KMS-11 (cell line): ENCODE data around the gene KCNK6.
"Not testable (repeated sequence)": the region's sequence is repeated elsewhere in the genome, so short reads cannot be mapped to it uniquely, and the experiment has no call there.

ENCODE experiments used
- H2AFZ ChIP-seq: fragments of 200-600 bp; sonication (generic); 2 replicates; pipeline ENCODE4 v1.6.1; 2016; ENCODE audit warnings: antibody characterized with exemption, mixed run types, low read depth
- H3K27ac ChIP-seq: fragments of 200-600 bp; sonication (generic); 2 replicates; pipeline ENCODE4 v1.6.1; 2016; ENCODE audit warnings: mild to moderate bottlenecking, mixed run types
- H3K27me3 ChIP-seq: fragments of 200-600 bp; sonication (generic); 2 replicates; pipeline ENCODE4 v1.6.1; 2017; ENCODE audit warnings: mild to moderate bottlenecking, low read depth, mixed run types, moderate library complexity; ENCODE audit not compliant: insufficient read depth
- H3K36me3 ChIP-seq: fragments of 200-600 bp; sonication (generic); 2 replicates; pipeline ENCODE4 v1.6.1; 2017; ENCODE audit warnings: mild to moderate bottlenecking, mixed run types; ENCODE audit not compliant: insufficient read depth
- H3K4me1 ChIP-seq: fragments of 200-600 bp; sonication (generic); 2 replicates; pipeline ENCODE4 v1.6.1; 2016; ENCODE audit warnings: mild to moderate bottlenecking, low read depth, mixed run types; ENCODE audit not compliant: poor library complexity, severe bottlenecking
- H3K4me2 ChIP-seq: fragments of 200-600 bp; sonication (generic); 2 replicates; pipeline ENCODE4 v1.7.0; 2016; ENCODE audit warnings: mild to moderate bottlenecking, mixed run types
- H3K4me3 ChIP-seq: fragments of 200-600 bp; sonication (generic); IDR thresholded peaks from 2 replicates; pipeline ENCODE4 v1.6.1; 2017; ENCODE audit warnings: low read depth, low read length, mixed read lengths; ENCODE audit not compliant: insufficient read depth
- H3K79me2 ChIP-seq: fragments of 200-600 bp; sonication (generic); 2 replicates; pipeline ENCODE4 v1.6.1; 2016; ENCODE audit warnings: low read depth, mixed run types; ENCODE audit not compliant: insufficient read depth
- H3K9ac ChIP-seq: fragments of 200-600 bp; sonication (generic); 2 replicates; pipeline ENCODE4 v1.6.1; 2016; ENCODE audit warnings: mild to moderate bottlenecking, mixed run types
- H4K20me1 ChIP-seq: fragments of 200-600 bp; sonication (generic); 2 replicates; pipeline ENCODE4 v1.6.1; 2016; ENCODE audit warnings: mild to moderate bottlenecking, mixed run types; ENCODE audit not compliant: insufficient read depth
- CTCF ChIP-seq: fragments of 200-600 bp; sonication (generic); conservative IDR thresholded peaks from 2 replicates; pipeline ENCODE4 v1.6.1; 2017; ENCODE audit warnings: low read depth, mild to moderate bottlenecking, antibody characterized with exemption, low read length, moderate library complexity, mixed read lengths

The KCNK6 gene

DNA sequence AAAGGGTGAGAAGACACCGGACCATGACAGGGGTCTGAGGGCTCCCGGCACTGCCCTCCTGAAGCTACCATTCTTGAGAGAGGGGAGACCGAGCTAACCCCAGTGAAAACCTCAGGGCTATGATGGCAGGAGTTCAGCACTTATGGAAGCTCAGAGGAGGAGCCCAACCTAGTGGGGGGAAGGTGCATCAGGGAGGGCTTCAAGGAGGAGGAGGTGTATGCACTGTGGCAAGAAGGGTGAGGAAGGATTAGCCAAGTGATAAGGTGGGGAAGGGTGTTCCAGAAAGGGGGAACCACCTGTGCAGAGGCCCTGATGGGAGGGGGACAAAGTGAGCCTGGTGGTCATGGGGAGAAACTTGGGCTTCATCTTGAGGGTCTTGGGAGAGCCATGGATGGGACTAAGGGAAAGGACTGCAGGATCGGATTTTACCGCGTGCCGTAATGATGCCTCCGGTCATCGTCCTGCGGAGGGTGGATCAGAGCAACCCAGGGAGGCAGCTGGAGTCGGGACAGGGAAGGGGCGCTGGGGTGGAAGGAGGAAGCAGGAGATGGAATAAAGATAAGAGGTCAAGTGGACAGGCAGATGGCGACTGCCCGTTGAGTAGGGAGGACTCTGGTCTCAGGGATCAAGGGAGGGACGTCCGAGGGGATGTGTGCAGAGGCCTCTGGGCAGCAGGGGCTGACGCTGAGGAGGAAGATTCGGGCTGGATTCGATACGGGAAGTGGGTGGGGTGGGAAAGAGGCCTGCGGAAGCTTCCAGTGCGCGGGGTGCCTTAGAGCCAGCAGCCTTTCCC lies 41.4 kb downstream of the KCNK6 start:
- H3K27me3 ChIP-seq = peaks cover 19% of the 10 kb centered on the region
- H4K20me1 ChIP-seq = no peaks in the 10 kb centered on the region
- H3K9ac ChIP-seq = no peak overlapping the region
- no peak overlapping the region for H3K4me2 ChIP-seq
- no peaks in the 10 kb centered on the region for H3K79me2 ChIP-seq
- no peak overlapping the region for H3K4me3 ChIP-seq
- H3K4me1 ChIP-seq = no peaks in the 10 kb centered on the region
- no peaks in the 10 kb centered on the region for H3K36me3 ChIP-seq
- H2AFZ ChIP-seq = no peak overlapping the region
- no peak for TF ChIP-seq CTCF
- H3K27ac ChIP-seq = no peak overlapping the region

GRCh38 chr19:38361633-38362075 lies 42.0 kb downstream of the KCNK6 start:
- no peak for TF ChIP-seq CTCF
- H4K20me1 ChIP-seq = no peaks in the 10 kb centered on the region
- no peaks in the 10 kb centered on the region for H3K36me3 ChIP-seq
- H3K27ac ChIP-seq = no peak overlapping the region
- H3K9ac ChIP-seq = no peak overlapping the region
- H3K79me2 ChIP-seq = no peaks in the 10 kb centered on the region
- H3K4me2 ChIP-seq = no peak overlapping the region
- no peak overlapping the region for H3K4me3 ChIP-seq
- H3K4me1 ChIP-seq = no peaks in the 10 kb centered on the region
- peaks cover 24% of the 10 kb centered on the region for H3K27me3 ChIP-seq
- no peak overlapping the region for H2AFZ ChIP-seq

DNA sequence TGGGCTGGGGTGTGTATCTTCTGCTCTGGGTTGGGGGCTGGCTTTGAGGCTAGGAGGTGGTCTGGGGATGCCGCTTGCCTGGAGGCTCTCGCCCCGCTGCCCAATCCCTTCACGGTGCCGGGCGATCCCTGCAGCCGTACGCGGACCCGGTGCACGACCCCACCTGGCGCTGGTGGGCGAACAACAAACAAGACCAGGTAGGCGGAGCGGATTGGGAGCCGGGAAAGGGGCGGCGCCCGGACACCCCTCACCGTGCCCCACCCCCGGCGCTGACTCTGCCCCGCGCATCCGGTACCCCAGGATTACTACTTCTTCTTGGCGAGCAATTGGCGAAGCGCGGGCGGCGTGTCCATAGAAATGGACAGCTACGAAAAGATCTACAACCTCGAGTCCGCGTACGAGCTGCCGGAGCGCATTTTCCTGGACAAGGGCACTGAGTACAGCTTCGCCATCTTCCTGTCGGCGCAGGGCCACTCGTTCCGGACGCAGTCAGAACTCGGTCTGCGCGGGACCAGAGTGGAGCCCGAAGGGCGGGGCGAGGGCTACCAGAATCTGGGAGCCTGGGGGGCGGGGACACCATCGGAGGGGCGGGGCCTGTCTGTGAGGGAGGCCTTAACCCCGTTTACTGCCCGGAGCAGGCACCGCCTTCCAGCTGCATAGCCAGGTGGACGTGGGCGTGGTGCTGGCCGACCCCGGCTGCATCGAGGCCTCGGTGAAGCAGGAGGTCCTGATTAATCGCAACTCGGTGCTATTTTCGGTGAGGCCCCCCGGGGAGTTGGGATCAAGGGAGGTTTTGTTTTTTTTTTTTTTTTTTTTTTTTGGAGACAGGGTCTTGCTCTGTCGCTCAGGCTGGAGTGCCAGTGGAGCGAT lies 42.7 kb downstream of the KCNK6 start:
- H4K20me1 ChIP-seq = no peaks in the 10 kb centered on the region
- no peaks in the 10 kb centered on the region for H3K4me1 ChIP-seq
- no peak overlapping the region for H3K4me2 ChIP-seq
- H2AFZ ChIP-seq = no peak overlapping the region
- peaks cover 28% of the 10 kb centered on the region for H3K27me3 ChIP-seq
- no peak overlapping the region for H3K4me3 ChIP-seq
- no peaks in the 10 kb centered on the region for H3K79me2 ChIP-seq
- TF ChIP-seq CTCF = no peak
- no peak overlapping the region for H3K27ac ChIP-seq
- H3K36me3 ChIP-seq = no peaks in the 10 kb centered on the region
- no peak overlapping the region for H3K9ac ChIP-seq

- not testable (repeated sequence) for H4K20me1 ChIP-seq, H3K79me2 ChIP-seq, H3K4me1 ChIP-seq, H3K27ac ChIP-seq, H3K4me2 ChIP-seq, H3K9ac ChIP-seq, H3K36me3 ChIP-seq, H2AFZ ChIP-seq, H3K4me3 ChIP-seq
- H3K27me3 ChIP-seq = peaks cover 31% of the 10 kb centered on the region
Measured at GRCh38 chr19:38362946-38363688, 43.5 kb downstream of the KCNK6 start.
